A172 (cell line): ENCODE results near the gene NUMB. TPM values are rescaled to one million over a fixed set of nuclear protein-coding genes. Genes with fewer than 3 reads are reported as not detected.

Experiments used
- DNase-seq: peaks from one replicate; pipeline ENCODE4 v3.0.0-alpha.2; 2015; ENCODE audit warnings: low spot score
- total RNA-seq: library from RNA; depleted of rRNA; stranded (reverse); fragments of >200 nt; shearing (Covaris generic); gene quantifications from 2 replicates; pipeline ENCODE4 v1.2.3, GENCODE V29; 2014; rRNA removed

Gene NUMB
- 19.8 and 26.9 TPM in 2 replicates for total RNA-seq

DNA sequence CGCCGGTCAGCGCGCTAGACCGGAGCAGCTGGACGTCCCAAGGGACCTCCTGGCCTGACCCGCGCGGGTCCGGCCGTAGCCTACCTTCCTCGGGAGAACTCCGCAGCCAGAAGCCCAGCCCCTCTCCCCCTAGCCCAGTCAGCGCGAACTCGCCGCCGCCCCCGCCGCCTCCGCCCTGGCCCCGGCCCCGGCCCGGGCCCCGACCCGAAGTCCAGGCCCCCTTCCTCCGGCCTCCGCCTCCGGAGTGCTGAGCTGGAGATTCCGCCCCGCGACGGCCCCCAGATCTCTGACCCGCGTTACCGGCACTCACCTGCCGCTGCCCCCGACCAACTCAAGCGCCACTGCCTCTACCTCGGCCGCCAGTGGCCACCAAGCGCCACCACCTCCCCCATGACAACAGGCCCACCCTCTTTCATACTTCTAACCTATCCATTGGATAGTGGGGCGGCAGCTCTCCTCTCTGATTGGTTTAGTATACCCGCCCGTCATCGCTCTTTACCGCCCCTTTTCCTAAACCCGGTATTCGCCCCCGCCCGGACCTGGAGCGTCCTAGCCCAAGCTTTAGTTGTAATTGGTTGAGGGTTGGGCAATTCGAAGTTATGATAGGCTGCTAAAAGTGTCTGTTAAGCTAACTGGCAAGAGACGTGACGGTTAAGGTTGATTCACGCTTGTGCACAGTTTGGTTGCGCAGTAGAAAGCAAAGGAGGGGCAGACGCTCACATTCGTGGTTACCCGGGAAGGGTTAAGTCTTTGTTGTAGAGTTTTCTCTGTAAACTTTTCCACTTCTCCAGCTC is at the start of gene NUMB:
TSS of gene NUMB (minus strand) at position 364 of the 794 bp plus-strand sequence. CDS start 102,795 bp downstream, outside the sequence.
- peak; percentile 100 for DNase-seq

DNA sequence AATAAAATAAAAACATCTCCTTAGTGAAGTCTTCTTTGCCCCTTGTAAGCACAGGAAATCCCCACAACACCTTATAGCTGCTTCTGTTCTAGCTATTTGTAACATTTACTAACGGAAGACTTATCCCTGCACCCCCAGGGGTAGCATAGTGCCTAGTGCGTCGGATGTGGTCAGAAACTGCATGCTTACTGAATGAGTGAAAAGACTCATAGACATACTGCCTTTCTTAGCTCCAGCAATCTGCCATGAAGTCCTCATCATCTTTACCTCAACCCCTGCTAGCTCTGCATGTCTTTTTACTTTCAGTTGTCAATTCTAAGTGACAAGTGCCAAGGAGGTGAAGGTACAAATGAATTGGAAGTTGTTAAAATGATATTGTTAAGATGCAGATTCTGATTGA is 45.3 kb upstream of the NUMB start:
- peak; percentile 89 for DNase-seq

DNA sequence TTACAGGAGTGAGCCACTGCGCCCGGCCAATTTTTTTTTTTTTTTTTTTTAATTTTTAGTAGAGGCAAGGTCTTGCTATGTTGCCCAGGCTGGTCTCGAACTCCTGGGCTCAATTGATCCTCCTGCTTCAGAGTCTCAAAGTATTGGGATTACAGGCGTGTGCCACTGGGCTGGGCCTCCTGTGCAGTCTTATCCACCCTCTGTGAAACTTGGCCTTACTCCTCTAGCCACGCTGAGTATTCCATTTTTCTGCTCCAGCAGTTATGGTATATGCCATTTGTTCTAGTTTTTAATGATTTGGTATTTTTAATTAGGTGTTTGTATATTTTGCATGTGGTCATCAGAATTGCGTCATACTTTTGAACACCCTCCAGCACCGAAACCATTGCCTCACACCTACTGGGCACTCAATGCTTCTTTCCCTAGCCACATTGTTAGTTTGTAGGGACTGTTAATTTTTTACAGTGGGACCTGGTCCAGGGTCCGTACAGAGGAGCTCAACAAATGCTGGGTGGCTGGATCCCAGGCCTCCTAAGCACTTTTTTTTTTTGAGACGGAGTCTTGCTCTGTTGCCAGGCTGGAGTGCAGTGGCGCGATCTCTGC is 43.8 kb upstream of the NUMB start:
- no peak for DNase-seq

DNA sequence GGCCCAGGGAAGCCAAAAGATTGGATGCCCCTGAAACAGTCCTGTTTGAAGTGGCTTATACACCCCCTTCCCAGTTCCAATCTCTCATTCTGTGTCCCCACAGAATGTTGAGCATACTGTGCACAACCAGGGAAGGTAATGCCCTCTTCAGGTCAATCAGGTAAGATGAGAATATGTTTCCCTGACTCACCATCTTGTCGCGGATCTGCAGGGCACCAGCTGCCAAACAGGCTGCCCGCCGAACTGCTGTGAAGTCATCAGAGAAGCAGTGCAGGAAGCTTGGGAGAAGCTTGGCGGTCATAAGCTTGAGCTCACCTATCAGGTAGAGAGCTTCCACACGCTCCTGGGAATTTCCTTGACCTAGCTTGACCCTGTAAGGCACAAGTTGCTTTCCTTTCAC is 42.0 kb upstream of the NUMB start:
- DNase-seq: no peak

DNA sequence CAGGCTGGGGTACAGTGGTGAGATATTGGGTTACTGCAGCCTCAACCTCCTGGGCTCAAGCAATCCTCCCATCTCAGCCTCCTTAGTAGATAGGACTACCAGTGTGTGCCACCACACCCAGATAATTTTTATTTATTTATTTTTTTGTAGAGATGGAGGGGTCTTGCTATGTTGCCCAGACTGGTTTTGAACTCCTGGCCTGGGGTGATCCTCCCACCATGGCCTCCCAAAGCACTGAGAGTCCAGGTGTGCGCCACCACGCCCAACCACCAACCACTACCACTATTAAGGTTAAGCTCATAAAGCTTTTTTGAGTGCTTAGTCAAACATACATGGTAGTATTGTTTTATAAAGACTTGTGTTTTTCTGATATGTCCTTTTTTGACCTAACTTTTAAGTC is 36.2 kb upstream of the NUMB start:
- no peak for DNase-seq

DNA sequence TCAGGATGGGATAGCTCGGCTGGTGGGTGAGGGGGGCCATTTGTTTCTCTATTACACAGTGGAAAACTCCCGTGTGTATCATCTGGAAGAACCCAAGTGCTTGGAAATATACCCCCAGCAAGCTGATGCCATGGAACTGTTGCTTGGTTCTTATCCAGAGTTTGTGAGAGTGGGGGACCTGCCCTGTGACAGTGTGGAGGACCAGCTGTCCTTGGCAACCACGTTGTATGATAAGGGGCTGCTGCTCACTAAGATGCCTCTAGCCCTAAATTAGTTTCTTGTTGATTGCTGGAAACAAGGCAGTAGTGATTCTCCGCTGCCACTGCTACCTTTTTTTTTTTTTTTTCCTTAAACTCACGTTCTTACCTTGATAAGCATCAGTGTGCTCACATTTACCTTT is 34.3 kb upstream of the NUMB start:
- no peak for DNase-seq

DNA sequence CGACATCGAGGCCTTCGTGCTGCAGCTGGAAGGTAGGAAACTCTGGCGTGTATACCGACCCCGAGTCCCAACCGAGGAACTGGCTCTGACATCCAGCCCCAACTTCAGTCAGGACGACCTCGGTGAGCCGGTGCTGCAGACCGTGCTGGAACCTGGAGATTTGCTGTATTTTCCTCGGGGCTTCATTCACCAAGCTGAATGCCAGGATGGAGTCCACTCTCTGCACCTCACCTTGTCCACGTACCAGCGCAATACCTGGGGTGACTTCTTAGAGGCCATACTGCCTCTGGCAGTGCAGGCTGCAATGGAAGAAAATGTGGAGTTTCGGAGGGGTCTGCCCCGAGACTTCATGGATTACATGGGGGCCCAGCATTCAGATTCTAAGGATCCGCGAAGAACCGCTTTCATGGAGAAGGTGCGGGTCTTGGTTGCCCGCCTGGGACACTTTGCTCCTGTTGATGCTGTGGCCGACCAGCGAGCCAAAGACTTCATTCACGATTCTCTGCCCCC is 33.8 kb upstream of the NUMB start:
- no peak for DNase-seq

DNA sequence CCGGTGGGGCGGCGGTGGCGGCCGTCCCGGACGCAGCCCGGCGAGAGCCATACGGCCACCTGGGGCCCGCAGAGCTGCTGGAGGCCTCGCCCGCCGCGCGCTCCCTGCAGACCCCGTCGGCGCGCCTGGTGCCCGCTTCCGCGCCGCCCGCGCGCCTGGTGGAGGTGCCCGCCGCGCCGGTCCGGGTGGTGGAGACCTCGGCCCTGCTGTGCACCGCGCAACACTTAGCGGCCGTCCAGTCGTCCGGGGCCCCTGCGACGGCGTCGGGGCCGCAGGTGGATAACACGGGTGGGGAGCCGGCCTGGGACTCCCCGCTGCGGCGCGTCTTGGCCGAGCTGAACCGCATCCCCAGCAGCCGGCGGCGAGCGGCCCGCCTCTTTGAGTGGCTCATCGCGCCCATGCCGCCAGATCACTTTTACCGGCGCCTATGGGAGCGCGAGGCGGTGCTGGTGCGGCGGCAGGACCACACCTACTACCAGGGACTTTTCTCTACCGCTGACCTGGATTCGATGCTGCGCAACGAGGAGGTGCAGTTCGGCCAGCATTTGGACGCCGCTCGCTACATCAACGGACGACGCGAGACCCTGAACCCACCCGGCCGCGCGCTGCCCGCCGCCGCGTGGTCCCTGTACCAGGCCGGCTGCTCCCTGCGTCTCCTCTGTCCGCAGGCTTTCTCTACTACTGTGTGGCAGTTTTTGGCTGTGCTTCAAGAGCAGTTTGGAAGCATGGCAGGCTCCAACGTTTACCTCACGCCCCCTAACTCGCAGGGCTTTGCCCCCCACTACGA is 33.1 kb upstream of the NUMB start:
- DNase-seq: peak; percentile 42

DNA sequence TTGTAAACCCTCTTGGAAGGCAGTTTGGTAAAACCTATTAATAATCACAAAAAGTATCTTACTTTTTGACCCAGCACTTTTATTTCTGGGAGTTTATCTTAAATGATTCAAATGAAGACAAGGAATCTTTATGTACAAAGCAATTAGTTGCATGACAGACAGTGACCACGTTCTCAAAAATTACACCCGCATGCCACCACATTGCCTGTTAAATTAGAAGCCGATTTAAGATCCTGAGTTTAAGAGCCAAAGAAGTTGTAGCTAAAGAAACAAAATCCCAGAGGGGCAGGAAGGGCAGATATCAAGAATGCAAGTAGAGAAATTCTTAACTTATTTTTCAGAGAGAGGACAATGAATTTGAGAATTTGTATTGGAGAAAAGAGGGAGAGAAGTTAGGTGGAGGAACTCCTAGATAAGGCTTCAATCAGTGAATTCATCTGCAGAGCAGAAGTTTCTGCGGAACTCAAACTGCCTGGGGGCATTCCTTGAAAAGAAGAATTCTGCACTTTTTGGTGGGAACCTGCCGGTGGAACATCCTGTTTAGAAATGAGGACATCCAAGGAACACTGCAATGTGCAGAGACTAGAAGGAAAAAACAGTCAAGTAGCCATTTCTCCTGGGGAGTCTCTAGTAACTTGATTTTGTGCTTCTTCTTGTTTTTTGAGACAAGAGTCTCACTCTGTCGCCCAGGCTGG is 31.3 kb upstream of the NUMB start:
- DNase-seq: no peak

DNA sequence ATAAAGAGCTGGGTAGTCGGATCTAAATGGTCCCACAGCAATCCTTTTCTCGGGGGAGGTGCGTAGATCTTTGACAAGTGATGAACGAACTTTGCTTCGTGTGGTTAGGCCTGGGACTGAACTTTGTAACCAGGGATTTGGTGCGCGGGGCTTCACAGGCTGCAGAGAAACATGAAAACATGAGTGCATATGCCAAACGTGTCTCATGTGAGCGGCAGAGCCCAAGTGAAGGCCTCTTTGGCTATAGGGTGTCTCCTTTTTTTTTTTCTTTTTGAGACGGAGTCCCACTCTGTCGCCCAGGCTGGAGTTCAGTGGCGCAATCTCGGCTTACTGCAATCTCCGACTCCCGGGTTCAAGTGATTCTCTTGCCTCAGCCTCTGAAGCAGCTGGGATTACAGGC is 20.3 kb upstream of the NUMB start:
- DNase-seq: no peak

DNA sequence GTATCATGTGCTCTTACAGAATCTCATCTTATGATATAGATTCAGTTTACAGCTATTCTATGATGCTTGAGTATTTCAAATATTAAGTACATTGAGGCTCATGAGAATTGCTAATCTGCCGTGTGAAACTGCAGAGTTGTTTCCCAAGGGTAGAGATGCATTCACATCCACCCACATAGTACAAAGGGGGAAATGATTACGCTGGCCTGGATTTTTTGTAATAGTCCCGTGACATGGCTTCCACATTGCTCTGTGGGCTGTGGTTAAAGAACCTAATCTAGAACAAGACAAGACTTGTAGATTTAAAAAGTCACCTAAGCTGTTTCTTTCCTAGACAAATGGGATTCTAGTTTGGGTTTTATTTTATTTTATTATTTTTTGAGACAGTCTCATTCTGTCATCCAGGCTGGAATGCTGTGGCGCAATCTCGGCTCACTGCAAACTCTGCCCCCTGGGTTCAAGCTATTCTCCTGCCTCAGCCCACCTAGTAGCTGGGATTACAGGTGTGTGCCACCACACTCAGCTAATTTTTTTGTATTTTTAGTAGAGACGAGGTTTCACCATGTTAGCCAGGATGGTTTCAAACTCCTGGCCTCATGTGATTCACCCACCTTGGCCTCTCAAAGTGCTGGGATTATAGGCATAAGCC is 19.4 kb upstream of the NUMB start:
- no peak for DNase-seq

DNA sequence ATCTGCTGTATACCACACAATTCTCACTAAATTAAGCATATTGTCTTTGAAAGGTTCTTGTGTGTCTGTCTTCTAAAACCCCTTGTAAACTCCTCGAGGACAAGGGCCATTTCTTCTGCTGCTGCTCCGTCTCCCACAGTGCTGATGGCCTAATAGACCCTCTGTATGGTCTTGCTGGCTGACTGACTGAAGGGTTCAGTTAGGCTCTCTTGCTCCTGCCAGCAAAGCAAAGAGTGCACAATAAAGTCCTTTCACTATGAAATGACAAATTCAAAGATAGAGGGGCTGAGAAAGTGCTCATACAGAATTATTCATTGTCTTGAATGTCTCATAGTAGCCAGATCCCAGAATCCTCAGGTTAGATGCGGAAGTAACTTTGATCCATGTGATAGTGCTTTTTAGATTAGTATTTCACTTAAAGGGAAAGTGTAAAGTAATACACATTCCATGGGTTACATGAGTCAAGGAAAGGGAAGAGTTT is 18.1 kb upstream of the NUMB start:
- no peak for DNase-seq

DNA sequence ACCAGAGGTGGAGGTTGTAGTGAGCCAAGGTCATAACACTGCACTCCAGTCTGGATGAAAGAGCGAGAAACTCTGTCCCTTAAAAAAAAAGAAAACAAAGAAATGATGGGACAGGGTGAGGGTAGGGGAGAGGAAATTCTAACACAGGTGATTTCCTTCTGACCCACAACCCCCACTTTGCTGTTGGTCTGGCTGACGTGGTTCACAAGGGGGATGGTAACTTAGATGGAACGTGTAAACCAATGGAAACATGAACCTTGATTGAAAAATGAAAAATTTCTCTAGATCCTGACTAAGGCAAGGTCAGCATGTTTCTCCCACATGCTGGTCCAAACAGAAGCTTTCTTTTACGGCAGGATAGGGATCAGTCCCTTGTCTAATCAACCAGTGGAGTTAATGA is 16.6 kb upstream of the NUMB start:
- no peak for DNase-seq

DNA sequence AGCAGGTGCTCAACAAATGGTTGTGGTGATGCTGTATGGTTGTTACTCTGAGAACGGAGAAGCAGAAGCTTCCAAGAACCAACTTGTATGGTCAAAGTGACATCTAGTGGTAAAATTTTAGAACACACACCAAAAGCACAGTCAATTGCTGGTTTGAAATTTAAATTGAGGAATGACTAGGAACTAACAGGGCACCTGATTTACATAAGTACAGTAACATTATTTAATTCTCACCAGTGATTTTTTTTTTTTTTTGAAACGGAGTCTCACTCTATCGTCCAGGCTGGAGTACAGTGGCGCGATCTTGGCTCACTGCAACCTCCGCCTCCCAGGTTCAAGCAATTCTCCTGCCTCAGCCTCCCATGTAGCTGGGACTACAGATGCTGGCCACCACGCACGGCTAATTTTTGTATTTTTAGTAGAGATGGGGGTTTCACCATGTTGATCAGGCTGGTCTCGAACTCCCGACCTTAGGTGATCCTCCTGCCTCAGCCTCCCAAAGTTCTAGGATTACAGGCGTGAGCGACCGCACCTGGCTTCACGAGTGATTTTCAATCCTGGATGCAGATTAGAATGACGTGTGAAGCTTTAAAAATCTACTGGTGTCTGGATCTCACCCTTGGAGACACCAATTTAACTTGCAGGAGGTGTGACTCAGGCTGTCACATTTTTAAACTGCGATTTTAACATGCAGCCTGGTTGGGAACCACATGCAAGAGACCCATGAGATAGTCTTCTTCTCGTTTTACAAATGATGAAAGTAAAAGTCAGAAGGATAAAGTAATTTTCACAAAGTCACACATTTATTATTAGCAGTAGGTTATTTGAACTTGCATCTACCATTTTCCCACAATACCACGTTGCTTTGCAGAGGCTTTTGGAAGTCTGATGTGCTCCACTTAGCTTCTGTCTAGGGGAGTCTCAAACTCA is 14.1 kb upstream of the NUMB start:
- DNase-seq: peak; percentile 66

DNA sequence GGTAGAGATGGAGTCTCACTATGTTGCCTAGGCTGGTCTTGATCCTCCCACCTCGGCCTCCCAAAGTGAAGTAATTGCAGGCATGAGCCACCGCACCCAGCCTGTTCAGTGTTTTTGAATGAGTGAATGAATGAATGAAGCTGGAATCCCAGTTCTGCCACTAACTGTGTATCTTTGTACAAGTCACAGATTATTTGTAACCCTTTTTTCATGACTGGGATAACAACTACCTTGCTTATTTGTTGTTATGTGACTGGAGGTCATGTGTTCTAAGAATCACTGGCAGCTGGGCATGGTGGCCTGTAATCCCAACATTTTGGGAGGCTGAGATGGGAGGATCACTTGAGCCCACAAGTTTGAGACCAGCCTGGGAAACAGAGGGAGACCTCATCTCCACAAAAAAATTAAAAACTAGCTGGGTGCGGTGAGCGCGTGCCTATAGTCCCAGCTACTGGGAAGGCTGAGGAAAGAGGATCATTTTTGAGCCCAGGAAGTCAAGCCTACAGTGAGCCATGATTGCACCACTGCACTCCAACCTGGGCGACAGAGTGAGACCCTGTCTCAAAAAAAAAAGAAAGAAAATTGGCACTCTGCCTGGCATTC is 13.3 kb upstream of the NUMB start:
- no peak for DNase-seq

DNA sequence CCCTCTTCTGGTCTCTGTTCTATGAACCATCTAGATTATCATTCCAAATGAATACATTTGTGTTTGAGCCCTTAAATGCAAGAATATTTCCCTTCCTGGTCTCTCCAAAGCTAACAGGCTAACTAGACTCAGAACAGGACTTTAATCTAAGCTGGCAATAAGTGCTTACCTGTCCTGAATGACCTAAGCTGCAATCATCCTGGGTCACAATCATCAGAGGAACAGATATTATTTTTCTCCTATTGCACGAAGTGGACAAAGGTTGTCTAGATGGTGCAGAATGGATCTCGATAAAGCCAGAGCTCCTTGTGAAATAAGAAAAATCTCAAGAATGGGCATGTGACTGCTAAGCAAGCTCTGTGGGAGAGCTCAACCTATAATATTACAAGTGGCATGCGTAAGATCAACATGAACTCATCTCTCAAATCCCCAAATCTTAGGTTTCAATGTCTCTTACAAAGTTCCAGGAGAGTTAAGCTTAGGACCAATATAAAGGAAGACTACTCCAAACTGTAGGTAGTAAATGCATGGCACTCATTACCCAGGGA is 10.6 kb upstream of the NUMB start:
- no peak for DNase-seq

DNA sequence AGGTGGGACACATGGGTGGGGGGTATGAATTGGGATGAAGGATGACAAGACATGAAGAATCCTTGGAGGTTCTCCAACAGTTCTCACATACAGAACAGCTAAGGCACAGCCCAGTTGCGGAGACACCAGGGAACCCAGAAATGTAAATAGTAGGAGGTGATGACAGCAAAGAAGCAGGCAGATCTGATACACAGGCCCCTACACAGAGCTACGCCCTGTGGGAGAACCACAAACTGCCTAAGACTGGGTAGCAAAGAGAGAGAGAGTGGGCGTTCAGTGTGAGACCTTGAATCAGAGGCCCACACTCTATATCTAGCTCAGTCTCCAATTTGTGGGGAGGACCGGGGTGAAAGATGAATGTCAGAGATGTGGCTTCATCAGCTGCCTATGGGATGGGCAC is 9.5 kb upstream of the NUMB start:
- no peak for DNase-seq

DNA sequence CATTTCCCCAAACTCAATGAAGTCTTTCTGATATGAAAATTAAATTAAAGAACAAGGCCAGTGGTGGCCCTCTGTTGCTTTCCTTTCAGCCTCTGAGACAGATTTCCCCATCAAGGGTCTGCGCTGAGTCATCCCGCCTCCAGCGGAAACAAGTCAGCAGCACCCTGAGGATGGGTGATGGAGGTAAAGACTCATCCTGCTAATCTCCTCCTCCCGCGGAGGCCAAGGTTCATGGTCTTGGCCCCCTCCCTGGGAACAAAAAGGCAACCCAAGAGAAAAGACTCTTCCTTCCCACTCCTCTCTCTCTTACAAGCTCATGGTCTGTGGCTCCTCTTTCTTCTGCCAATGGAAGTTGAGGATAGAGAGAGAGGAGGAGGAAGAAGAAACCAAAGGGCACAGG is 9.0 kb upstream of the NUMB start:
- no peak for DNase-seq

DNA sequence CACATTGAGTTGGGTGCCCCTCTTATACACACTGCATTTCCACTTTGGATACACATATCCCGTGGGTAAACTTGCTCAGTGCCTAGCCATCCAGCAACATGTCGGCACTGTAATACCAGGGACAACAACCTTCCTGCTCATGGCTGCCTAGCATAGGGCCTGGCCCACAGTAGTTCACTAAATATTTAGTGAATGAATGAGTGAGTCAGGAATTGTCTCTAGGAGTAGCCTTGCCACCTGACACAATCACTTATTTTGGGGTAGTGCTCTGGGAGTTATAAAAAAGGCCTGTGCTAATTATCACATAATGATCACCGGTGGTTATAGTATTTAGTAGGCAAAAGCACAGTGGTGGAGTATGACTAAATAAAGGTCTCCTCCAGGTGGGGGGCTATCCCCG is 8.5 kb upstream of the NUMB start:
- no peak for DNase-seq
